Kidney epithelial cell (primary cell): ENCODE measurements around the gene PIRT. TPM values are rescaled to one million over a fixed set of nuclear protein-coding genes. Genes with fewer than 3 reads are reported as not detected.

Experiments used
- DNase-seq: peaks from one replicate; pipeline ENCODE4 v3.0.0-alpha.2; 2010; ENCODE audit warnings: low read depth
- H3K27me3 ChIP-seq: 2 replicates; pipeline ENCODE4 v1.6.0; 2011; ENCODE audit warnings: low read length; ENCODE audit not compliant: control insufficient read depth, insufficient read depth
- H3K36me3 ChIP-seq: 2 replicates; pipeline ENCODE4 v1.5.1; 2011; ENCODE audit warnings: low read length; ENCODE audit not compliant: control insufficient read depth, insufficient read depth
- H3K4me3 ChIP-seq: 2 replicates; pipeline ENCODE4 v1.5.1; 2011; ENCODE audit warnings: low read depth, mild to moderate bottlenecking, control low read depth, low read length
- total RNA-seq: library from RNA; depleted of rRNA; stranded (reverse); fragments of >200 nt; gene quantifications from 2 replicates; pipeline ENCODE4 v1.2.3, GENCODE V29; 2015
- TF ChIP-seq, protein P1 (sequence below): IDR thresholded peaks from 2 replicates; pipeline ENCODE4 v1.5.1; 2011; ENCODE audit warnings: mild to moderate bottlenecking, moderate library complexity, low read length, control low read depth, inconsistent platforms; ENCODE audit not compliant: insufficient read depth, poor library complexity, severe bottlenecking

PIRT gene
- total RNA-seq, 1 donor from 2014 or later = not detected

DNA sequence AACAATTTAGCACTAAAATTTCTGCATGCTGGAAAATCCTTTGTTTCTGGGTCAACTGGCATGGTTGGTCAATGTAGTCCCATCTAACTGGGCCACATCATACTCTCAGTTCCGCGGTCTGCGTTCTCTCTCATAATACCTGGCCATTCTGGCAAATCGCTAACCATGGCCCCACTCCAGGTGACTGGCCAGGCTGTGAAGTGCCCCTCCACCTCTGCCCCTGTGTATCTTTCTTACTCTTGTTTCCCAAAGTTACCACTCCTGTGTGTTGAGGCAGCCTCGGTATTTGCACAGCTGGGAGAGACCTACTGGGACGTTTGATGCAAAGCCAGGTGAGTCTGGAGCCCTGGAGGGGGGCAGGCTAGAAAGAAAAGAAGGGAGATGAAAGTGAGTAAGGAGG, 32.0 kb downstream of the PIRT start:
- TF ChIP-seq, protein P1, sequence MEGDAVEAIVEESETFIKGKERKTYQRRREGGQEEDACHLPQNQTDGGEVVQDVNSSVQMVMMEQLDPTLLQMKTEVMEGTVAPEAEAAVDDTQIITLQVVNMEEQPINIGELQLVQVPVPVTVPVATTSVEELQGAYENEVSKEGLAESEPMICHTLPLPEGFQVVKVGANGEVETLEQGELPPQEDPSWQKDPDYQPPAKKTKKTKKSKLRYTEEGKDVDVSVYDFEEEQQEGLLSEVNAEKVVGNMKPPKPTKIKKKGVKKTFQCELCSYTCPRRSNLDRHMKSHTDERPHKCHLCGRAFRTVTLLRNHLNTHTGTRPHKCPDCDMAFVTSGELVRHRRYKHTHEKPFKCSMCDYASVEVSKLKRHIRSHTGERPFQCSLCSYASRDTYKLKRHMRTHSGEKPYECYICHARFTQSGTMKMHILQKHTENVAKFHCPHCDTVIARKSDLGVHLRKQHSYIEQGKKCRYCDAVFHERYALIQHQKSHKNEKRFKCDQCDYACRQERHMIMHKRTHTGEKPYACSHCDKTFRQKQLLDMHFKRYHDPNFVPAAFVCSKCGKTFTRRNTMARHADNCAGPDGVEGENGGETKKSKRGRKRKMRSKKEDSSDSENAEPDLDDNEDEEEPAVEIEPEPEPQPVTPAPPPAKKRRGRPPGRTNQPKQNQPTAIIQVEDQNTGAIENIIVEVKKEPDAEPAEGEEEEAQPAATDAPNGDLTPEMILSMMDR = no peak
- DNase-seq = no peak
- no peak overlapping the region for H3K4me3 ChIP-seq
- H3K27me3 ChIP-seq = no peaks in the 10 kb centered on the region
- H3K36me3 ChIP-seq = no peaks in the 10 kb centered on the region

GRCh38 chr17:10804546-10804945, 33.3 kb downstream of the PIRT start:
- no peak overlapping the region for H3K4me3 ChIP-seq
- TF ChIP-seq, protein P1 = no peak
- no peaks in the 10 kb centered on the region for H3K27me3 ChIP-seq
- H3K36me3 ChIP-seq = no peaks in the 10 kb centered on the region
- DNase-seq = no peak

DNA sequence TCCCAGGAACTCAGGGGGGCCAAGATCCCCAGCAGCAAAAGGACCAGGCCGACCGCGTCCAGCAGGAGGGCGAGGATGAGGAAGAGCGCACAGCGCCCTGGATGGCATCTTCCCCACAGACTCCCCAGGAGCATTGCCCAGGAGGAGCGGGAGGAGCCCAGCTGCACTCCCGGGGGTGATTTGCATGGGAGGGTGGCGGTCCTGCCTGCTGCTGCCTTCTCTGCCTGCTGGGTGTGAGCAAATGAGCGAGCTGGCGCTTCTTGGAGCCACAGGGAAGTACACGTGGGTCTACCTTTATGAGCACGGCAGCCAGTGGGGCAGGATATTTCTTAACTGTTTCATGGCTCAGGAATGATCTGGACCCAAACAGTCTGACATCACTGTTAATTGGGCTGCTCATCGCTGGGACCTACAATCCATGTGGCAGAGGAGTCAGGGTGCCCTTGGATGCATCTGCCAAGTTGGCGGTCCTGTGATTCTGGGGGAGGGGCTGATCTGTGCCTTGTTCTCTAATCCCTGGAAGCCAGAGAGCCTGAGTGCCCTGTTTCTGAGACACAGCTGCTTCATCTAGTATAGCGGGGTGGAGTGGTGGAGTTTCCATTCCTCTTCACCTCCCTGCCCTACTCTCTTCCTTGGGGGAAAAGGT, 33.9 kb downstream of the PIRT start, which contains the start of gene TMEM238L:
TMEM238L (minus strand) TSS at position 270 of the 646 bp plus-strand sequence; CDS start at position 134, 136 bp downstream.
- DNase-seq = no peak
- TF ChIP-seq, protein P1 = no peak
- no peaks in the 10 kb centered on the region for H3K27me3 ChIP-seq
- H3K36me3 ChIP-seq = no peaks in the 10 kb centered on the region
- H3K4me3 ChIP-seq = no peak within 1 kb of the TSS

DNA sequence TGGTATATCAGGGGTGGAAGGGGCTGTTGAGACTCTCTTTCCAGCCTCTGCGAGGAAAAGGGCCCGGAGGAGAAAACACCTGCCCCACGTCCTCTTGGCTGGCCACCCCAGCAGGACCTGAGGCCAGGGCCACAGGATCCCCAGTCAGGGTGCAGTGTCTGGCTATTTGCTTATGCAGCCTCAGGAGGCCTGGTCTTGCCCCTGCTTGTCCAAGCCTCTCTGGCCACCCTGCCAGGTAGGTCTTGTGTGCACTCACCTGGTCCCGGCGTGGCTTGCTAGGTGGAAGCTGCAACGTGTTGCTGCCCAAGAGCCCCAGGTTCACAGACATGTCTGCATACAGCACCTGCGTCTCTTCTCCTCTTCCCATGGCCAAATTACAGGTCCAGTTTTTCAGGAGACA, 34.5 kb downstream of the PIRT start:
- no peaks in the 10 kb centered on the region for H3K27me3 ChIP-seq
- H3K4me3 ChIP-seq = no peak overlapping the region
- TF ChIP-seq, protein P1 = no peak
- no peak for DNase-seq
- no peaks in the 10 kb centered on the region for H3K36me3 ChIP-seq

GRCh38 chr17:10802496-10803284, 35.2 kb downstream of the PIRT start:
- TF ChIP-seq, protein P1 = no peak
- Histone ChIP-seq H3K27me3 (no peaks in the 10 kb centered on the region), H3K4me3 (no peak overlapping the region), H3K36me3 (no peaks in the 10 kb centered on the region)
- no peak for DNase-seq
